ENCODE measurements around the gene REXO4. TPM values are rescaled to one million over a fixed set of nuclear protein-coding genes. Genes with fewer than 3 reads are reported as not detected.

The REXO4 gene
- polyA plus RNA-seq, 1 of the 3 experiments (the other 2 are of a cell fraction): 37.3 TPM

GRCh38 chr9:133457233-133457632, 39.4 kb upstream of the REXO4 start:
- CTCF ChIA-PET: interaction anchor here (1.4 to 1.7 kb wide), 2 partner anchors 7 to 10 kb away, joined by 4 to 5 read pairs; no protein-coding TSS in a partner anchor
- H3K4me3 ChIP-seq (ENCODE audit: low read depth in 2 of 2, low read length in 1 of 2): no peak overlapping the region
- TF ChIP-seq MXI1 (IDR thresholded peaks at IDR 0.05; ENCODE audit: low read depth, low read length) (no peak), NFIC (IDR thresholded peaks at IDR 0.05; ENCODE audit: borderline replicate concordance) (no peak), RAD21 (IDR thresholded peaks at IDR 0.05; ENCODE audit: low read length) (no peak), USF2 (IDR thresholded peaks at IDR 0.05; ENCODE audit: borderline replicate concordance, low read depth, low read length) (no peak), RCOR1 (IDR thresholded peaks at IDR 0.05; ENCODE audit: low read length) (no peak), YY1 (IDR thresholded peaks at IDR 0.05; ENCODE audit: low read depth) (no peak), FOSL2 (IDR thresholded peaks at IDR 0.05; ENCODE audit: borderline replicate concordance, low read depth) (no peak)
- TF ChIP-seq, protein P1, sequence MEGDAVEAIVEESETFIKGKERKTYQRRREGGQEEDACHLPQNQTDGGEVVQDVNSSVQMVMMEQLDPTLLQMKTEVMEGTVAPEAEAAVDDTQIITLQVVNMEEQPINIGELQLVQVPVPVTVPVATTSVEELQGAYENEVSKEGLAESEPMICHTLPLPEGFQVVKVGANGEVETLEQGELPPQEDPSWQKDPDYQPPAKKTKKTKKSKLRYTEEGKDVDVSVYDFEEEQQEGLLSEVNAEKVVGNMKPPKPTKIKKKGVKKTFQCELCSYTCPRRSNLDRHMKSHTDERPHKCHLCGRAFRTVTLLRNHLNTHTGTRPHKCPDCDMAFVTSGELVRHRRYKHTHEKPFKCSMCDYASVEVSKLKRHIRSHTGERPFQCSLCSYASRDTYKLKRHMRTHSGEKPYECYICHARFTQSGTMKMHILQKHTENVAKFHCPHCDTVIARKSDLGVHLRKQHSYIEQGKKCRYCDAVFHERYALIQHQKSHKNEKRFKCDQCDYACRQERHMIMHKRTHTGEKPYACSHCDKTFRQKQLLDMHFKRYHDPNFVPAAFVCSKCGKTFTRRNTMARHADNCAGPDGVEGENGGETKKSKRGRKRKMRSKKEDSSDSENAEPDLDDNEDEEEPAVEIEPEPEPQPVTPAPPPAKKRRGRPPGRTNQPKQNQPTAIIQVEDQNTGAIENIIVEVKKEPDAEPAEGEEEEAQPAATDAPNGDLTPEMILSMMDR (IDR thresholded peaks at IDR 0.05): no peak
- TF ChIP-seq, protein P2, sequence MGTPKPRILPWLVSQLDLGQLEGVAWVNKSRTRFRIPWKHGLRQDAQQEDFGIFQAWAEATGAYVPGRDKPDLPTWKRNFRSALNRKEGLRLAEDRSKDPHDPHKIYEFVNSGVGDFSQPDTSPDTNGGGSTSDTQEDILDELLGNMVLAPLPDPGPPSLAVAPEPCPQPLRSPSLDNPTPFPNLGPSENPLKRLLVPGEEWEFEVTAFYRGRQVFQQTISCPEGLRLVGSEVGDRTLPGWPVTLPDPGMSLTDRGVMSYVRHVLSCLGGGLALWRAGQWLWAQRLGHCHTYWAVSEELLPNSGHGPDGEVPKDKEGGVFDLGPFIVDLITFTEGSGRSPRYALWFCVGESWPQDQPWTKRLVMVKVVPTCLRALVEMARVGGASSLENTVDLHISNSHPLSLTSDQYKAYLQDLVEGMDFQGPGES (IDR thresholded peaks at IDR 0.05; ENCODE audit: low read depth, low read length): no peak
- TF ChIP-seq, protein P3, sequence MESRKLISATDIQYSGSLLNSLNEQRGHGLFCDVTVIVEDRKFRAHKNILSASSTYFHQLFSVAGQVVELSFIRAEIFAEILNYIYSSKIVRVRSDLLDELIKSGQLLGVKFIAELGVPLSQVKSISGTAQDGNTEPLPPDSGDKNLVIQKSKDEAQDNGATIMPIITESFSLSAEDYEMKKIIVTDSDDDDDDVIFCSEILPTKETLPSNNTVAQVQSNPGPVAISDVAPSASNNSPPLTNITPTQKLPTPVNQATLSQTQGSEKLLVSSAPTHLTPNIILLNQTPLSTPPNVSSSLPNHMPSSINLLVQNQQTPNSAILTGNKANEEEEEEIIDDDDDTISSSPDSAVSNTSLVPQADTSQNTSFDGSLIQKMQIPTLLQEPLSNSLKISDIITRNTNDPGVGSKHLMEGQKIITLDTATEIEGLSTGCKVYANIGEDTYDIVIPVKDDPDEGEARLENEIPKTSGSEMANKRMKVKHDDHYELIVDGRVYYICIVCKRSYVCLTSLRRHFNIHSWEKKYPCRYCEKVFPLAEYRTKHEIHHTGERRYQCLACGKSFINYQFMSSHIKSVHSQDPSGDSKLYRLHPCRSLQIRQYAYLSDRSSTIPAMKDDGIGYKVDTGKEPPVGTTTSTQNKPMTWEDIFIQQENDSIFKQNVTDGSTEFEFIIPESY (IDR thresholded peaks at IDR 0.05; ENCODE audit: borderline replicate concordance, low read depth): no peak

GRCh38 chr9:133456409-133456808, 38.6 kb upstream of the REXO4 start:
- TF ChIP-seq, protein P2 (IDR thresholded peaks at IDR 0.05; ENCODE audit: low read depth, low read length): no peak
- TF ChIP-seq TEAD4 (IDR thresholded peaks at IDR 0.05; ENCODE audit: borderline replicate concordance, insufficient read depth) (no peak), USF2 (IDR thresholded peaks at IDR 0.05; ENCODE audit: borderline replicate concordance, low read depth, low read length) (no peak), FOXM1 (IDR thresholded peaks at IDR 0.05; ENCODE audit: low read depth) (no peak), MXI1 (IDR thresholded peaks at IDR 0.05; ENCODE audit: low read depth, low read length) (no peak)
- TF ChIP-seq, protein P4, sequence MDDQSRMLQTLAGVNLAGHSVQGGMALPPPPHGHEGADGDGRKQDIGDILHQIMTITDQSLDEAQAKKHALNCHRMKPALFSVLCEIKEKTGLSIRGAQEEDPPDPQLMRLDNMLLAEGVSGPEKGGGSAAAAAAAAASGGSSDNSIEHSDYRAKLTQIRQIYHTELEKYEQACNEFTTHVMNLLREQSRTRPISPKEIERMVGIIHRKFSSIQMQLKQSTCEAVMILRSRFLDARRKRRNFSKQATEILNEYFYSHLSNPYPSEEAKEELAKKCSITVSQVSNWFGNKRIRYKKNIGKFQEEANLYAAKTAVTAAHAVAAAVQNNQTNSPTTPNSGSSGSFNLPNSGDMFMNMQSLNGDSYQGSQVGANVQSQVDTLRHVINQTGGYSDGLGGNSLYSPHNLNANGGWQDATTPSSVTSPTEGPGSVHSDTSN (IDR thresholded peaks at IDR 0.05): no peak
- Histone ChIP-seq H3K4me1 (ENCODE audit: control insufficient read depth in 1 of 2, insufficient read depth in 2 of 2, low read depth in 1 of 2, low read length in 1 of 2) (peaks cover 0 to 21% of the 10 kb centered on the region in 2 experiments; a peak in 1 of 4 replicates), H3K9me2 (no peaks in the 10 kb centered on the region), H3K4me2 (no peak overlapping the region), H4K20me1 (ENCODE audit: insufficient read depth) (no peaks in the 10 kb centered on the region), H3K9me3 (no peaks in the 10 kb centered on the region), H3K27ac (ENCODE audit: low read depth in 2 of 2, low read length in 1 of 2) (no peak overlapping the region), H3K79me2 (ENCODE audit: insufficient read depth) (no peaks in the 10 kb centered on the region), H3K9ac (no peak overlapping the region), H3K4me3 (ENCODE audit: low read depth in 2 of 2, low read length in 1 of 2) (no peak overlapping the region), H3F3A (replicated peaks; ENCODE audit: insufficient read depth) (peaks cover 2% of the 10 kb centered on the region), H3K36me3 (replicated peaks in 1 of 2; ENCODE audit: control insufficient read depth in 1 of 2, insufficient read depth in 2 of 2, low read length in 1 of 2) (no peaks in the 10 kb centered on the region), H2AFZ (ENCODE audit: low read depth) (no peak overlapping the region), H3K27me3 (ENCODE audit: insufficient read depth) (no peaks in the 10 kb centered on the region)
- 90% methylated on average over 6 of the region's 9 CpGs for WGBS (ENCODE audit: low lambda C conversion rate)
- no peak for DNase-seq
- CTCF ChIA-PET: interaction anchor here (1.7 kb wide), 1 partner anchor 9 kb away, joined by 5 read pairs; no protein-coding TSS in a partner anchor
- POLR2A ChIA-PET: no interaction called here

More at GRCh38 chr9:133457233-133457632, 39.4 kb upstream of the REXO4 start:
- Histone ChIP-seq H3K9me2 (no peaks in the 10 kb centered on the region), H3K79me2 (ENCODE audit: insufficient read depth) (no peaks in the 10 kb centered on the region), H2AFZ (ENCODE audit: low read depth) (no peak overlapping the region), H4K20me1 (ENCODE audit: insufficient read depth) (no peaks in the 10 kb centered on the region), H3K27me3 (ENCODE audit: insufficient read depth) (no peaks in the 10 kb centered on the region), H3K36me3 (replicated peaks in 1 of 2; ENCODE audit: control insufficient read depth in 1 of 2, insufficient read depth in 2 of 2, low read length in 1 of 2) (no peaks in the 10 kb centered on the region), H3K4me2 (no peak overlapping the region), H3K9me3 (no peaks in the 10 kb centered on the region), H3K4me1 (ENCODE audit: control insufficient read depth in 1 of 2, insufficient read depth in 2 of 2, low read depth in 1 of 2, low read length in 1 of 2) (peaks cover 0 to 28% of the 10 kb centered on the region in 2 experiments; a peak in 1 of 4 replicates), H3K27ac (ENCODE audit: low read depth in 2 of 2, low read length in 1 of 2) (no peak overlapping the region), H3K9ac (no peak overlapping the region), H3F3A (replicated peaks; ENCODE audit: insufficient read depth) (peaks cover 2% of the 10 kb centered on the region)
- POLR2A ChIA-PET: no interaction called here
- no peak for DNase-seq
- WGBS (ENCODE audit: low lambda C conversion rate): 91% methylated on average over 6 of the region's 13 CpGs
